Gastrocnemius medialis (tissue), 4 donors: ENCODE results near the gene MED25. TPM values are rescaled to one million over a fixed set of nuclear protein-coding genes. Genes with fewer than 3 reads are reported as not detected.

Source experiments
- ATAC-seq, 2 donors: fragments of 150-250 bp; one replicate each; pipeline ENCODE4 v1.9.1; 2016
- DNase-seq, 2 donors: peaks; one replicate each; pipeline ENCODE4 v3.0.0-alpha.2; 2019
- H3K27ac ChIP-seq, 4 donors: fragments of 200-600 bp; sonication (generic); 1 replicate in 1 of 4; 2 replicates in 3 of 4; pipeline ENCODE4 v1.5.1; 2016 to 2018; ENCODE audit warnings: mild to moderate bottlenecking in 2 of 4, moderate library complexity in 1 of 4
- H3K27me3 ChIP-seq, 3 donors: fragments of 200-600 bp; sonication (generic) in 2 of 3; 1 replicate in 1 of 3; 2 replicates in 2 of 3; pipeline versions ENCODE4 v1.5.1 to v1.6.0; 2016 to 2019; ENCODE audit warnings: mild to moderate bottlenecking in 1 of 3, moderate library complexity in 1 of 3
- H3K36me3 ChIP-seq, 2 donors: fragments of 200-600 bp; sonication (generic) in 1 of 2; one replicate each; pipeline ENCODE4 v1.5.1; 2017 to 2018
- H3K4me1 ChIP-seq, 2 donors: fragments of 200-600 bp; sonication (generic) in 1 of 2; one replicate each; pipeline ENCODE4 v1.5.1; 2016 to 2017; ENCODE audit warnings: mild to moderate bottlenecking in 2 of 2
- H3K4me3 ChIP-seq, 4 donors: fragments of 200-600 bp; sonication (generic) in 3 of 4; 1 replicate in 1 of 4; 2 replicates in 3 of 4; pipeline ENCODE4 v1.5.1; 2016 to 2019; ENCODE audit warnings: mild to moderate bottlenecking in 2 of 4
- H3K9me3 ChIP-seq, 3 donors: fragments of 200-600 bp; sonication (generic) in 2 of 3; 1 replicate in 1 of 3; 2 replicates in 2 of 3; pipeline ENCODE4 v1.5.1; 2016 to 2019
- POLR2A ChIP-seq, 2 donors: fragments of 450-650 bp; IDR thresholded peaks; one replicate each; pipeline ENCODE4 v1.6.1; 2017; ENCODE audit warnings: antibody characterized with exemption in 2 of 2, mild to moderate bottlenecking in 2 of 2, moderate library complexity in 2 of 2
- in situ Hi-C, 4 donors: fragments of 200-750 bp; cut with MboI; loops; one replicate each; pipeline versions ENCODE4 v1.15.0 to v1.8.0; 2017; ENCODE audit warnings: low sequenced_read_pairs in 4 of 4
- intact Hi-C: fragments of 100-400 bp; cut with DNase I; formaldehyde crosslinking; loops from one replicate; pipeline ENCODE4 v1.15.1; 2023; ENCODE audit warnings: low total_unique reads
- total RNA-seq, 4 donors: library from RNA; depleted of rRNA; stranded (reverse); fragments of >200 nt; gene quantifications; one replicate each; pipeline versions ENCODE4 v1.1.0 to v1.2.3, GENCODE V29; 2016
- TF ChIP-seq, protein P1 (sequence below), 5 experiments: fragments of 450-650 bp in 3 of 5; fragments of 200-600 bp in 2 of 5; sonication (generic) in 2 of 5; IDR thresholded peaks in 4 of 5; conservative IDR thresholded peaks in 1 of 5; 1 replicate in 4 of 5; 2 replicates in 1 of 5; pipeline ENCODE4 v1.5.1; 2016 to 2019; ENCODE audit warnings: antibody characterized with exemption in 5 of 5, mild to moderate bottlenecking in 3 of 5, moderate library complexity in 3 of 5

The MED25 gene
- total RNA-seq, 4 donors from 2014 or later, result 46.6 to 105 (median 78.7) TPM

DNA sequence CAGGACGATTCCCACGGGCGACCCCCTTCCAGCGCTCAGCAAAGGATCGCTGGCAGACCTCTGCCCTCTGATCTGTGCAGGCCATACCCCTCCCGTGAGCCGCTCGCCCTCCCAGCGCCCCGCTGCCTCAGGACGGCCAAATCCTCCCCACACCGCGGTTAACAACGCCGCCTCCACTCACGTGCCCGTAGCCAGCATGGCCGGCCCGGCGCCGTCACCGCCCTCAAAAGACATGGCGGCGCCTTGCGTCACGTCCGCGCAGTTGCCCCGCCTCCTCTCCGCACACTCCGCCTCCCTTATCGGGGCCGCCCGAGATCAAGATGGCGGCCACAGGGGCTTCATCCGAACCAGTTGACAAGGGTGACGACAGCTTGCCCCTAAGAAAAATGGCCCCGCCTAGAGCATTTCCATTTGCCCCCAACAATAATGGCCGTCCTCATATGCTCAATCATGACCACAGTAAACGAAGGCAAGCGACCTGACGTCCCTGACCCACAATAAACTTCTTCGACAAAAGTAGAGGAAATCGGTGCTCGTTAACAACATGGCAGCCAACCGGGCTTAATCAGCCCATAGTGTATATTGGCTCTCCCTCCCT lies 58.4 kb downstream of the MED25 start:
- Histone ChIP-seq H3K27ac (peak overlapping the region; percentile 91 to 100 (median 99)), H3K4me3 (peak overlapping the region; percentile 62 to 95 (median 92)), H3K4me1 (peaks cover 30 to 35% of the 10 kb centered on the region in 2 donors), H3K36me3 (peaks cover 4 to 40% of the 10 kb centered on the region in 2 donors), H3K9me3 (no peaks in the 10 kb centered on the region), H3K27me3 (no peaks in the 10 kb centered on the region)
- intact Hi-C loops, result loop anchor here (1.0 to 10.0 kb wide), 12 partner anchors 9 to 1242 kb away; partner anchors contain the start of genes DBP, FUZ, MYH14 and PNKP
- ATAC-seq, result peak; percentile 73 to 77
- peak; percentile 57 to 58 for TF ChIP-seq POLR2A (IDR thresholded peaks at IDR 0.05)
- TF ChIP-seq, protein P1, sequence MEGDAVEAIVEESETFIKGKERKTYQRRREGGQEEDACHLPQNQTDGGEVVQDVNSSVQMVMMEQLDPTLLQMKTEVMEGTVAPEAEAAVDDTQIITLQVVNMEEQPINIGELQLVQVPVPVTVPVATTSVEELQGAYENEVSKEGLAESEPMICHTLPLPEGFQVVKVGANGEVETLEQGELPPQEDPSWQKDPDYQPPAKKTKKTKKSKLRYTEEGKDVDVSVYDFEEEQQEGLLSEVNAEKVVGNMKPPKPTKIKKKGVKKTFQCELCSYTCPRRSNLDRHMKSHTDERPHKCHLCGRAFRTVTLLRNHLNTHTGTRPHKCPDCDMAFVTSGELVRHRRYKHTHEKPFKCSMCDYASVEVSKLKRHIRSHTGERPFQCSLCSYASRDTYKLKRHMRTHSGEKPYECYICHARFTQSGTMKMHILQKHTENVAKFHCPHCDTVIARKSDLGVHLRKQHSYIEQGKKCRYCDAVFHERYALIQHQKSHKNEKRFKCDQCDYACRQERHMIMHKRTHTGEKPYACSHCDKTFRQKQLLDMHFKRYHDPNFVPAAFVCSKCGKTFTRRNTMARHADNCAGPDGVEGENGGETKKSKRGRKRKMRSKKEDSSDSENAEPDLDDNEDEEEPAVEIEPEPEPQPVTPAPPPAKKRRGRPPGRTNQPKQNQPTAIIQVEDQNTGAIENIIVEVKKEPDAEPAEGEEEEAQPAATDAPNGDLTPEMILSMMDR (IDR thresholded peaks at IDR 0.05 in 4 of 5, conservative IDR thresholded peaks at IDR 0.05 in 1 of 5), result no peak
- in situ Hi-C loops, result loop anchor here in 2 of 4 donors (10.0 kb wide), 1 partner anchor 62 kb away; the partner anchor contains the start of genes FUZ (in 2 of the 2) and MED25 (in 2 of the 2)
- peak; percentile 98 for DNase-seq

DNA sequence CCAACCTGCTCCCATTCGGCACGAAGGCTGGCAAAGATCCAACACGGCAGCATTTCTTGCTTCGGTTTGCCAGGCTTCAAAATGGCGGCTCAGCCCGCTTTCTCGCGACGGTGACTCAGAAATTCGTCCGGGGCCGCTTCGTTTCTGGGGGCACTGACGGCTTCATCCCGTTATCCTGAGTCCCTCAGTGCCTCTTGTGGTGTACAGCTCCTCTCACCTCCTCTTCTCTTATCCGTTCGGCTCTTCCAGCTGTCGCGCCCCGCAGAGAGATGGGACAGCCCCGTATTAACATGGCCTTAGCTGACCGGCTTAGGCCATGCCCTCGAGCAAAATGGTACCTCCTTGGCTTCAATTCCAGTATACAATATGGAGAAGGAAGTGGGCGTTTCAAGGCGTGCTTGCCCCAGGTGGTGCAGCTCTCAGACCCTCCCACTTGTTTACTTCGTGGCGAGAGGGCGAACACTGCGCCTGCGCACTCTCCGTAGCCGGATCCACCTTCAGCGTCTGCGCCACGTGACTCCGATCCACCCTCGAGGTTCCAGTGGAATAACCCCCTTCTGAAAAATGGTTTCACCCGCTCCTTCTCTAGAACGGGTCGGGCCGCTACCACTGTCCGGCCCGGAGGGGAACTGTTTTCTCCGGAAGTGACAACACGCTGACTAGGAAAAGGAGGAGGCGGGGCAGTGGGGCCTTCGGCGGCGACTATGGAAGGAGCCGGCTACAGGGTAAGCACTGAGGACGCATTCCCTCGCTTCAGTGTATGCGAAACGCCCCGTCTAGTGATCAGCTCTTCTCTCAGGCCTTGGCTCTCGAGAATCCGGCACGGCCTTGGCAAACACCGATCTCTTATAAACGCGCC lies 59.2 kb downstream of the MED25 start, which contains the start of the genes AKT1S1 and TBC1D17:
TSS of gene AKT1S1 (minus strand) at position 336 of the 859 bp plus-strand sequence. CDS start 4,060 bp downstream, outside the sequence.
TSS of gene TBC1D17 (plus strand) at position 683 of the 859 bp plus-strand sequence. CDS start at position 705, 22 bp downstream.
- Histone ChIP-seq H3K27me3 (no peaks in the 10 kb centered on the region), H3K4me3 (peak within 1 kb of the TSS; percentile 91 to 95 (median 92)), H3K4me1 (peaks cover 30 to 35% of the 10 kb centered on the region in 2 donors), H3K9me3 (no peaks in the 10 kb centered on the region), H3K36me3 (peaks cover 4 to 46% of the 10 kb centered on the region in 2 donors), H3K27ac (peak within 1 kb of the TSS; percentile 91 to 100 (median 99))
- in situ Hi-C loops (loop anchor here in 2 of 4 donors (10.0 kb wide), 1 partner anchor 62 kb away; the partner anchor contains the start of genes FUZ (in 2 of the 2) and MED25 (in 2 of the 2)), intact Hi-C loops (loop anchor here (1.0 to 10.0 kb wide), 10 partner anchors 26 to 1242 kb away; partner anchors contain the start of genes DBP, MYH14, PRMT1 and PTOV1)
- peak; percentile 85 to 87 for ATAC-seq
- peak; percentile 100 for DNase-seq
- TF ChIP-seq, protein P1 (IDR thresholded peaks at IDR 0.05 in 4 of 5, conservative IDR thresholded peaks at IDR 0.05 in 1 of 5), result no peak
- TF ChIP-seq POLR2A (IDR thresholded peaks at IDR 0.05), result peak; percentile 91 to 94

DNA sequence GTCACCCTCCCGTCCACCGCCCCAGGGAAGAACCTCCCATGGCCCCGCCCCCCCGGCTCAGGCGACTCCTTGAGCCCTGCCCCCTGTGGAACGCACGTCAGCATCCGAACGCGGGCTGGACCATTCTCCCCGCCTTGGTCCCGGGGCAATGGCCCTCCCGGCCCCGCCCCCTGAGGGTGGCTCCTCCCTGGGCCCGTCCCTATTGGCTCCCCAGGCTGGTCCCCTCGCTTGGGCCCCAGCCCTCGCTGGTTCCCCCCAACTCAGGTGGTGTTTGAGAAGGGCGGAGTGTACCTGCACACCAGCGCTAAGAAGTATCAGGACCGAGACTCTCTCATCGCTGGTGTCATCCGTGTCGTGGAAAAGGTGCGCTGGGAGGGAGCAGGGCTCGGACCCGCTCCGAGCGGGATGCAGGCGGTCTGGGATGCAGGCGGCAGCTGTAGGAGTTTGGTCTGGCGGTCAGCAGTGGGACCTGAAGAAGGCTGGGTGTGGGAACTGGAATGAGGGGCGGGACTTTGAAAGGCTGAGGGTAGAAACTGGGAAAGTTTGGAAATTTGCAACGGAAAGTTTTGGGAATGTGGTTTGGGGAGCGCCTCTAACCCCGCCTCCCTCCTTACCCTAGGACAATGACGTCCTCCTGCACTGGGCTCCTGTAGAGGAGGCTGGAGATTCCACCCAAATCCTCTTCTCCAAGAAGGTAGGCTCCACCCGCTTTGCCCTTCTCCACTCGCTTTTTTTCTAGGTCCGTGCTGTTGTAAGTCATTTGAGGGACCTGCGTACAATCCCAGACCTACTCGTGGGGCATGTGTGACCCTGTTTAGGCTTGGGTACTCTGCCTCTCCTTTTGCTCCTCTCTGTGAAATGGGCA lies 60.0 kb downstream of the MED25 start:
- Histone ChIP-seq H3K9me3 (no peaks in the 10 kb centered on the region), H3K27ac (peak overlapping the region; percentile 90 to 100 (median 99)), H3K4me3 (peak overlapping the region; percentile 91 to 95 (median 92)), H3K36me3 (peaks cover 6 to 55% of the 10 kb centered on the region in 2 donors), H3K4me1 (peaks cover 30 to 35% of the 10 kb centered on the region in 2 donors), H3K27me3 (no peaks in the 10 kb centered on the region)
- intact Hi-C loops (loop anchor here (1.0 to 10.0 kb wide), 10 partner anchors 27 to 1243 kb away; partner anchors contain the start of genes DBP, MYH14, PRMT1 and PTOV1), in situ Hi-C loops (loop anchor here in 2 of 4 donors (10.0 kb wide), 1 partner anchor 63 kb away; the partner anchor contains the start of genes FUZ (in 2 of the 2) and MED25 (in 2 of the 2))
- peak; percentile 59 to 64 for ATAC-seq
- no peak for TF ChIP-seq POLR2A (IDR thresholded peaks at IDR 0.05)
- TF ChIP-seq, protein P1 (IDR thresholded peaks at IDR 0.05 in 4 of 5, conservative IDR thresholded peaks at IDR 0.05 in 1 of 5), result no peak
- DNase-seq, result peak; percentile 98
